Gastrocnemius medialis (tissue), 4 donors: ENCODE data around the gene TRHDE.

ENCODE experiments used
- POLR2A ChIP-seq, 2 donors: fragments of 450-650 bp; IDR thresholded peaks; one replicate each; pipeline ENCODE4 v1.6.1; 2017; ENCODE audit warnings: antibody characterized with exemption in 2 of 2, mild to moderate bottlenecking in 2 of 2, moderate library complexity in 2 of 2
- TF ChIP-seq, protein P1 (sequence below), 5 experiments: fragments of 450-650 bp in 3 of 5; fragments of 200-600 bp in 2 of 5; sonication (generic) in 2 of 5; IDR thresholded peaks in 4 of 5; conservative IDR thresholded peaks in 1 of 5; 1 replicate in 4 of 5; 2 replicates in 1 of 5; pipeline ENCODE4 v1.5.1; 2016 to 2019; ENCODE audit warnings: antibody characterized with exemption in 5 of 5, mild to moderate bottlenecking in 3 of 5, moderate library complexity in 3 of 5

DNA sequence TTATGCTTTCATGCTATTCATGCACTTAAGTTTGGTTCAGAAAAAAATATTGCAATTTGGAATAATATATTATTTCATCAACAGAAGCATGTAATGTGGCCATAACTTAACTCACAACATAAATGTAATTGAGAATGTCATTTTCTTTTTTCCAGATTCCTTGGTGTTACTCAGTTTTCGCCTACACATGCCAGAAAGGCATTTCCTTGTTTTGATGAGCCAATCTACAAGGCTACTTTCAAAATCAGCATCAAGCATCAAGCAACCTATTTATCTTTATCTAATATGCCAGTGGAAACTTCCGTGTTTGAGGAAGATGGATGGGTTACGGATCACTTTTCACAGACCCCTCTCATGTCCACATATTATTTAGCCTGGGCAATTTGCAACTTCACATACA lies 14.4 kb downstream of the TRHDE start:
- TF ChIP-seq, protein P1, sequence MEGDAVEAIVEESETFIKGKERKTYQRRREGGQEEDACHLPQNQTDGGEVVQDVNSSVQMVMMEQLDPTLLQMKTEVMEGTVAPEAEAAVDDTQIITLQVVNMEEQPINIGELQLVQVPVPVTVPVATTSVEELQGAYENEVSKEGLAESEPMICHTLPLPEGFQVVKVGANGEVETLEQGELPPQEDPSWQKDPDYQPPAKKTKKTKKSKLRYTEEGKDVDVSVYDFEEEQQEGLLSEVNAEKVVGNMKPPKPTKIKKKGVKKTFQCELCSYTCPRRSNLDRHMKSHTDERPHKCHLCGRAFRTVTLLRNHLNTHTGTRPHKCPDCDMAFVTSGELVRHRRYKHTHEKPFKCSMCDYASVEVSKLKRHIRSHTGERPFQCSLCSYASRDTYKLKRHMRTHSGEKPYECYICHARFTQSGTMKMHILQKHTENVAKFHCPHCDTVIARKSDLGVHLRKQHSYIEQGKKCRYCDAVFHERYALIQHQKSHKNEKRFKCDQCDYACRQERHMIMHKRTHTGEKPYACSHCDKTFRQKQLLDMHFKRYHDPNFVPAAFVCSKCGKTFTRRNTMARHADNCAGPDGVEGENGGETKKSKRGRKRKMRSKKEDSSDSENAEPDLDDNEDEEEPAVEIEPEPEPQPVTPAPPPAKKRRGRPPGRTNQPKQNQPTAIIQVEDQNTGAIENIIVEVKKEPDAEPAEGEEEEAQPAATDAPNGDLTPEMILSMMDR (IDR thresholded peaks at IDR 0.05 in 4 of 5, conservative IDR thresholded peaks at IDR 0.05 in 1 of 5): no peak
- no peak for TF ChIP-seq POLR2A (IDR thresholded peaks at IDR 0.05)
